ENCODE results near the gene CYP2S1.

- TF ChIP-seq, protein P1, sequence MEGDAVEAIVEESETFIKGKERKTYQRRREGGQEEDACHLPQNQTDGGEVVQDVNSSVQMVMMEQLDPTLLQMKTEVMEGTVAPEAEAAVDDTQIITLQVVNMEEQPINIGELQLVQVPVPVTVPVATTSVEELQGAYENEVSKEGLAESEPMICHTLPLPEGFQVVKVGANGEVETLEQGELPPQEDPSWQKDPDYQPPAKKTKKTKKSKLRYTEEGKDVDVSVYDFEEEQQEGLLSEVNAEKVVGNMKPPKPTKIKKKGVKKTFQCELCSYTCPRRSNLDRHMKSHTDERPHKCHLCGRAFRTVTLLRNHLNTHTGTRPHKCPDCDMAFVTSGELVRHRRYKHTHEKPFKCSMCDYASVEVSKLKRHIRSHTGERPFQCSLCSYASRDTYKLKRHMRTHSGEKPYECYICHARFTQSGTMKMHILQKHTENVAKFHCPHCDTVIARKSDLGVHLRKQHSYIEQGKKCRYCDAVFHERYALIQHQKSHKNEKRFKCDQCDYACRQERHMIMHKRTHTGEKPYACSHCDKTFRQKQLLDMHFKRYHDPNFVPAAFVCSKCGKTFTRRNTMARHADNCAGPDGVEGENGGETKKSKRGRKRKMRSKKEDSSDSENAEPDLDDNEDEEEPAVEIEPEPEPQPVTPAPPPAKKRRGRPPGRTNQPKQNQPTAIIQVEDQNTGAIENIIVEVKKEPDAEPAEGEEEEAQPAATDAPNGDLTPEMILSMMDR (conservative IDR thresholded peaks at IDR 0.05; ENCODE audit: low read length): no peak
- TF ChIP-seq EZH2phosphoT487 (IDR thresholded peaks at IDR 0.05; ENCODE audit: borderline replicate concordance, low read depth, low read length): no peak
Measured at GRCh38 chr19:41253660-41254059, 60.6 kb downstream of the CYP2S1 start.

All from OCI-LY7 (cell line).